Measurements from ENCODE around the gene CCDC91.

DNA sequence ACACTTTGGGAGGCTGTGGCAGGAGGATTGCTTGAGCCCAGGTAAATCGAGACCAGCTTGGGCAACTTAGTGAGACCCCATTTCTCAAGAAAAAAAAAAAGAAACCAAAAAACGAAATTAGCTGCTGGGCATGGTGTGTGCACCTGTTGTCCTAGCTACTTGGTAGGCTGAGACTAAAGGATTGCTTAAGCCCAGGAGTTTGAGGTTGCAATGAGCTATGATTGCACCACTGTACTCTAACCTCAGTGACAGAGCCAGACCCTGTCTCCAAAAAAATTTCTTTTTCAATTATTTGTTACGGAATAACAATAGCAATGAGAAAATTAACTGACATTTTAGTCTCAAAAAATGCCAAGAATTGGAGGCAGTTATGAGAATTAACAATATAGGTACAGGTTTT, 128.0 kb downstream of the CCDC91 start:
- TF ChIP-seq, protein P1, sequence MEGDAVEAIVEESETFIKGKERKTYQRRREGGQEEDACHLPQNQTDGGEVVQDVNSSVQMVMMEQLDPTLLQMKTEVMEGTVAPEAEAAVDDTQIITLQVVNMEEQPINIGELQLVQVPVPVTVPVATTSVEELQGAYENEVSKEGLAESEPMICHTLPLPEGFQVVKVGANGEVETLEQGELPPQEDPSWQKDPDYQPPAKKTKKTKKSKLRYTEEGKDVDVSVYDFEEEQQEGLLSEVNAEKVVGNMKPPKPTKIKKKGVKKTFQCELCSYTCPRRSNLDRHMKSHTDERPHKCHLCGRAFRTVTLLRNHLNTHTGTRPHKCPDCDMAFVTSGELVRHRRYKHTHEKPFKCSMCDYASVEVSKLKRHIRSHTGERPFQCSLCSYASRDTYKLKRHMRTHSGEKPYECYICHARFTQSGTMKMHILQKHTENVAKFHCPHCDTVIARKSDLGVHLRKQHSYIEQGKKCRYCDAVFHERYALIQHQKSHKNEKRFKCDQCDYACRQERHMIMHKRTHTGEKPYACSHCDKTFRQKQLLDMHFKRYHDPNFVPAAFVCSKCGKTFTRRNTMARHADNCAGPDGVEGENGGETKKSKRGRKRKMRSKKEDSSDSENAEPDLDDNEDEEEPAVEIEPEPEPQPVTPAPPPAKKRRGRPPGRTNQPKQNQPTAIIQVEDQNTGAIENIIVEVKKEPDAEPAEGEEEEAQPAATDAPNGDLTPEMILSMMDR (IDR thresholded peaks at IDR 0.05; ENCODE audit: low read depth, low read length): no peak
- TF ChIP-seq EZH2phosphoT487 (IDR thresholded peaks at IDR 0.05; ENCODE audit: low read depth): no peak
